ENCODE data around the gene LTA4H. TPM values are rescaled to one million over a fixed set of nuclear protein-coding genes. Genes with fewer than 3 reads are reported as not detected.

Gene LTA4H
- total and polyA plus RNA-seq, 12 donors = 25.2 to 50.6 (median 39.1) TPM

GRCh38 chr12:95993907-95994306 lies 41.5 kb downstream of the LTA4H start:
- ATAC-seq = no peak
- WGBS, 2 donors = 88 to 91% methylated on average over 7 of the region's 7 CpGs
- Histone ChIP-seq H3K9me3 (no peaks in the 10 kb centered on the region), H3K36me3 (peaks cover 0 to 4% (median 0%) of the 10 kb centered on the region in 9 donors), H3K4me3 (no peak overlapping the region), H3K27me3 (peaks cover 0 to 12% (median 0%) of the 10 kb centered on the region in 7 donors), H3K4me1 (peaks cover 0 to 13% (median 0%) of the 10 kb centered on the region in 9 donors), H3K27ac (no peak overlapping the region)
- no peak for TF ChIP-seq CTCF (IDR thresholded peaks at IDR 0.05)
- DNase-seq = no peak
- intact Hi-C loops (cut with DNase I) = loop anchor here in 5 of 10 donors (5.0 to 10.0 kb wide), 3 partner anchors 72 to 409 kb away; no protein-coding TSS in a partner anchor

- Histone ChIP-seq H3K27me3 (peaks cover 0 to 23% (median 0%) of the 10 kb centered on the region in 7 donors), H3K36me3 (peaks cover 0 to 4% (median 0%) of the 10 kb centered on the region in 9 donors), H3K4me1 (peaks cover 0 to 6% (median 0%) of the 10 kb centered on the region in 9 donors), H3K9me3 (no peaks in the 10 kb centered on the region), H3K27ac (no peak overlapping the region), H3K4me3 (no peak overlapping the region)
- intact Hi-C loops (cut with DNase I) = loop anchor here in 5 of 10 donors (5.0 to 10.0 kb wide), 3 partner anchors 68 to 405 kb away; no protein-coding TSS in a partner anchor
- no peak for TF ChIP-seq CTCF (IDR thresholded peaks at IDR 0.05)
- ATAC-seq (no peak), DNase-seq (no peak)
- 77 to 79% methylated on average over 7 of the region's 7 CpGs for WGBS, 2 donors
Observed at GRCh38 chr12:95990136-95990535, 45.3 kb downstream of the LTA4H start.

GRCh38 chr12:95989504-95990123 lies 45.8 kb downstream of the LTA4H start:
- no peak for TF ChIP-seq CTCF (IDR thresholded peaks at IDR 0.05)
- Histone ChIP-seq H3K27ac (no peak overlapping the region), H3K4me1 (peaks cover 0 to 6% (median 0%) of the 10 kb centered on the region in 9 donors), H3K36me3 (peaks cover 0 to 4% (median 0%) of the 10 kb centered on the region in 9 donors), H3K9me3 (no peaks in the 10 kb centered on the region), H3K4me3 (no peak overlapping the region), H3K27me3 (peaks cover 0 to 23% (median 0%) of the 10 kb centered on the region in 7 donors)
- ATAC-seq (no peak), DNase-seq (no peak)
- intact Hi-C loops (cut with DNase I) = loop anchor here in 5 of 10 donors (5.0 to 10.0 kb wide), 3 partner anchors 67 to 405 kb away; no protein-coding TSS in a partner anchor
- 53 to 56% methylated on average over 4 of the region's 4 CpGs for WGBS, 2 donors

DNA sequence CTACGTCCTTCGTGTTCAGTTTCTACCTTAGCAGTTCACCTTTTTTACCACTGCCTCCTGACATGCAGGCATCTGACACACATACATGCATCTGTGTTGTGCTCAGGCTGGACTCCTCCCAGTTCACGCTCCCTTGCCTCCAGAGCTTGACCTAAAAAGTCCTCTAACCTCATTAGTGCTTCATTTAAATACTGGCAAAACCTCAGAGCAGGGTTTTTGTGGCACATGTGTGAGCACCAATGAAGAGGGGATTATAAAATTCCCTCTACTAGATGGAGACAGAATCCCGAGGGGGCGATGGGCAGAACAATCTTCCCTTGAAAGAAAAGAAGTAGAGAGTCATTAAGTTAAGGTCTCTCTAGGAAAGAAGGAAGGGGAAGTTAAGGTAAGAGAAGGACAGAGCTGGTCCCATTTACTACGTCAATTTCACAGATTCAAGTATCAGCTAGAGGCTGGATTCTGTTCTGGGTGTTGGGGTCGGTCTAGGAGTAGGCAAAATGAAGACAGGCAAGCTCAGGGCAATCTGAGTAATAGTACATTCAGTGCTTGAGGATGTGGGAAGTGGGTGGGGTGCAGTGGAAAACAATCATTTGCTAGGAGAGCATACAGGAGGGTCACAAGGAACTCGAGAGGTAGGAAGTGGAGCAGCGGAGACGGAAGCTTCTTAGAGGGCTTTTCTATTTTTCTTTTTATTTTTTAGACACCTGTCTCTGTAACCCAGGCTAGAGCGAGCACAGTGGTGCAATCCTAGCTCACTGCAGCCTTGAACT lies 46.7 kb downstream of the LTA4H start:
- Histone ChIP-seq H3K4me1 (peaks cover 0 to 6% (median 0%) of the 10 kb centered on the region in 9 donors), H3K27ac (no peak overlapping the region), H3K9me3 (no peaks in the 10 kb centered on the region), H3K4me3 (no peak overlapping the region), H3K36me3 (peaks cover 0 to 4% (median 0%) of the 10 kb centered on the region in 9 donors), H3K27me3 (peaks cover 0 to 15% (median 0%) of the 10 kb centered on the region in 7 donors)
- intact Hi-C loops (cut with DNase I) = no loop called here
- 74 to 78% methylated on average over 11 of the region's 11 CpGs for WGBS, 2 donors
- TF ChIP-seq CTCF (IDR thresholded peaks at IDR 0.05) = no peak
- DNase-seq = no peak
- ATAC-seq = peak in 2 of 8 donors; percentile 22 to 77

Data from heart right ventricle (tissue), 16 donors.